Ascending aorta (tissue), 2 donors: ENCODE measurements around the gene NFATC4. TPM values are rescaled to one million over a fixed set of nuclear protein-coding genes. Genes with fewer than 3 reads are reported as not detected.

ENCODE experiments used
- DNase-seq, 2 donors: peaks; one replicate each; pipeline ENCODE4 v3.0.0-alpha.2; 2019; ENCODE audit warnings: low spot score in 2 of 2
- H3K27ac ChIP-seq, 2 donors: fragments of 200-600 bp; sonication (generic); one replicate each; pipeline ENCODE4 v1.5.1; 2016 to 2017; ENCODE audit warnings: mild to moderate bottlenecking in 1 of 2
- H3K27me3 ChIP-seq: fragments of 200-600 bp; sonication (generic); one replicate; pipeline ENCODE4 v1.5.1; 2017
- H3K36me3 ChIP-seq, 2 donors: fragments of 200-600 bp; sonication (generic); one replicate each; pipeline ENCODE4 v1.5.1; 2016
- H3K4me1 ChIP-seq, 2 donors: fragments of 200-600 bp; sonication (generic); one replicate each; pipeline ENCODE4 v1.5.1; 2016 to 2017; ENCODE audit warnings: mild to moderate bottlenecking in 1 of 2
- H3K4me3 ChIP-seq, 2 donors: fragments of 200-600 bp; sonication (generic); one replicate each; pipeline ENCODE4 v1.5.1; 2016 to 2017; ENCODE audit warnings: mild to moderate bottlenecking in 1 of 2
- H3K9me3 ChIP-seq, 2 donors: fragments of 200-600 bp; sonication (generic); one replicate each; pipeline ENCODE4 v1.5.1; 2016
- intact Hi-C: fragments of 100-400 bp; cut with DNase I; formaldehyde crosslinking; loops from one replicate; pipeline ENCODE4 v1.15.1; 2023
- total RNA-seq: library from RNA; depleted of rRNA; stranded (reverse); fragments of >200 nt; gene quantifications from one replicate; pipeline ENCODE4 v1.1.0, GENCODE V29; 2016
- TF ChIP-seq, protein P1 (sequence below), 3 experiments: fragments of 200-600 bp in 2 of 3; fragments of 450-650 bp in 1 of 3; sonication (generic) in 2 of 3; IDR thresholded peaks; one replicate each; pipeline ENCODE4 v1.5.1; 2016 to 2019; ENCODE audit warnings: antibody characterized with exemption in 3 of 3, mild to moderate bottlenecking in 1 of 3, moderate library complexity in 1 of 3

The NFATC4 gene
- total RNA-seq, 1 donor from 2014 or later, result 58.9 TPM

DNA sequence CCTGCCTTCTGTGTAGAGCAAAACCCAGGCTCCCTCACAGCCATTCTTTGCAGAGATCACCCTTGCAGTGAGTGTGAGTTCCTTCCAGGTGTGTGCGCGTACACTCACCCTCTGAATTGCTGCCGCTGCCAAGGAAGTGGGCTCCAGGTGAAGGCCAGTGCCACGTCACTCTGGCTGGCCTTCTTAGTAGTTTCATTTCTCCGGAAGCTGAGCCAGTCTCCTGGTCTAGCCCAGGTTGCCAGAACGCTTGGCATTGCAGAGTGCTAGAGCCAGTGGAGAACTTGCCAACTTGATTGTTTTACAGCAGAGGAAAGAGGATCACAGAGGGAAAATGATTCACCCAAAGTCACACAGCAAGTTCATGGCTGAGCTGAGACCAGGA, 50.5 kb downstream of the NFATC4 start:
- Histone ChIP-seq H3K9me3 (no peaks in the 10 kb centered on the region), H3K27ac (no peak overlapping the region), H3K36me3 (peaks cover 12 to 21% of the 10 kb centered on the region in 2 donors), H3K4me1 (peaks cover 0 to 3% of the 10 kb centered on the region in 2 donors), H3K4me3 (no peak overlapping the region), H3K27me3 (no peaks in the 10 kb centered on the region)
- DNase-seq, result peak in 1 of 2 donors; percentile 63
- intact Hi-C loops, result no loop called here
- TF ChIP-seq, protein P1, sequence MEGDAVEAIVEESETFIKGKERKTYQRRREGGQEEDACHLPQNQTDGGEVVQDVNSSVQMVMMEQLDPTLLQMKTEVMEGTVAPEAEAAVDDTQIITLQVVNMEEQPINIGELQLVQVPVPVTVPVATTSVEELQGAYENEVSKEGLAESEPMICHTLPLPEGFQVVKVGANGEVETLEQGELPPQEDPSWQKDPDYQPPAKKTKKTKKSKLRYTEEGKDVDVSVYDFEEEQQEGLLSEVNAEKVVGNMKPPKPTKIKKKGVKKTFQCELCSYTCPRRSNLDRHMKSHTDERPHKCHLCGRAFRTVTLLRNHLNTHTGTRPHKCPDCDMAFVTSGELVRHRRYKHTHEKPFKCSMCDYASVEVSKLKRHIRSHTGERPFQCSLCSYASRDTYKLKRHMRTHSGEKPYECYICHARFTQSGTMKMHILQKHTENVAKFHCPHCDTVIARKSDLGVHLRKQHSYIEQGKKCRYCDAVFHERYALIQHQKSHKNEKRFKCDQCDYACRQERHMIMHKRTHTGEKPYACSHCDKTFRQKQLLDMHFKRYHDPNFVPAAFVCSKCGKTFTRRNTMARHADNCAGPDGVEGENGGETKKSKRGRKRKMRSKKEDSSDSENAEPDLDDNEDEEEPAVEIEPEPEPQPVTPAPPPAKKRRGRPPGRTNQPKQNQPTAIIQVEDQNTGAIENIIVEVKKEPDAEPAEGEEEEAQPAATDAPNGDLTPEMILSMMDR (IDR thresholded peaks at IDR 0.05), result no peak

DNA sequence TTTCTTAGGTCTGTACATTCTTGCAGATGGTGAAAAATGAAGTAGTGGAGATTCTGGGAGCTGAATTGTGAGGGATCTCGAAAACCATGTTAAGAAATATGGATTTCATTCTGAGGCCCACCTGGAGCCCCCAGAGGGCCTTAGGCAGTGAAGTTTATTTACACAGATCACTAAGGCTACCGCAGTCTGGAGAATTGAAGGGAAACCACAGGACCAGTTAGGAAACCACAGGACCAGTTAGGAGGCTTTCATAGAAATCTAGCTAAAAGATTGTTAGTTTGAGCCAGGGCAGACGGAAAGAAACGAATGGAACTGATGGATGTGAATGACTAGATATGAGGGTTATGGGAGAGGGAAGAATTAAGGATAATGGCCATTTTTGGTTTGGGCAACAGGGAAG, 54.3 kb downstream of the NFATC4 start:
- intact Hi-C loops, result no loop called here
- H3K4me3 ChIP-seq, result no peak overlapping the region
- peaks cover 0 to 3% of the 10 kb centered on the region in 2 donors for H3K4me1 ChIP-seq
- no peak for DNase-seq
- H3K27ac ChIP-seq, result no peak overlapping the region
- no peaks in the 10 kb centered on the region for H3K9me3 ChIP-seq
- no peaks in the 10 kb centered on the region for H3K27me3 ChIP-seq
- no peaks in the 10 kb centered on the region for H3K36me3 ChIP-seq
- TF ChIP-seq, protein P1 (IDR thresholded peaks at IDR 0.05), result no peak

DNA sequence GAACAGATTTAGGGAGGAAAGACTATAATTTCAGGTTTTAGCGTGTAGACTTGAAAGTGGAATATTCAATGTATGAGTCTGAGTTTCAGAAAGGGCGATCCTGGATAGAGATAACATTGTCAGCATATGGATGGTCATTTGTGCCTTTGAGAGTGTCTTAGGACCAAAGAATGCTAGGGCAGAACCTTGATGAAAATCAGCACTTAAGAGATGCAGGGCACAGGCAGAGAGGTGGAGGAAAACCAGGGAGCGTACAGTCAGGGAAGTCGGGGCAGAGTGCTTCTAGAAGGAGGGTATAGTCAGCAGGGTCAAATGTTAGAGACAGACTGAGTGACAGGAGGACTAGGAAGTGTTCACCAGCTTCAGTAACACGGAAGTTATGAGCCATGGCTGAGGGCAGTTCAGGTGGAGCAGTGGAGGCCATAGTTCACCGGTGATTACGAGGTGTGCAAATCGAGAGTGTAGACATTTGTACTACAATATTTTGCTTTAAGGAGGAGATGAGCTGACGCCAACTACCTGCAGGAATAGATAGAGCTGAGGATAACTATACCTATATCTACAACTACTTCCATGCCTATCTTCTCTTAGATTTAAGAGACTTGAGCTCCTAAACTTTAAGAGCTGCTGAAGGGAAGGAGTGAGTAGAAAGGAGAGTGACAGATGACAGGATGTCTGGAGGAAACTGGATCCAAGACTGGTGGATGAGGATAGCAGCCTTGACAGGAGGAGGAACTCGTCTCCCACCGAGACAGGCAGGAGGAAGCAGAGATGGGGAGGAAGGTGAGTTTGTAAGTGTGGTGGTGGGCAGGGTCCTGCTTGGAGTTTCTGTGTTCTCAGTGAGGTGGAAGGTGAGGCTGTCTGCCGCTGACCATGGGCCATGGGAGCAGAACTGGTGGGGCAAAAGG, 55.0 kb downstream of the NFATC4 start:
- Histone ChIP-seq H3K27ac (no peak overlapping the region), H3K9me3 (no peaks in the 10 kb centered on the region), H3K27me3 (no peaks in the 10 kb centered on the region), H3K4me1 (peaks cover 0 to 3% of the 10 kb centered on the region in 2 donors), H3K36me3 (no peaks in the 10 kb centered on the region), H3K4me3 (no peak overlapping the region)
- intact Hi-C loops, result no loop called here
- no peak for DNase-seq
- TF ChIP-seq, protein P1 (IDR thresholded peaks at IDR 0.05), result no peak

DNA sequence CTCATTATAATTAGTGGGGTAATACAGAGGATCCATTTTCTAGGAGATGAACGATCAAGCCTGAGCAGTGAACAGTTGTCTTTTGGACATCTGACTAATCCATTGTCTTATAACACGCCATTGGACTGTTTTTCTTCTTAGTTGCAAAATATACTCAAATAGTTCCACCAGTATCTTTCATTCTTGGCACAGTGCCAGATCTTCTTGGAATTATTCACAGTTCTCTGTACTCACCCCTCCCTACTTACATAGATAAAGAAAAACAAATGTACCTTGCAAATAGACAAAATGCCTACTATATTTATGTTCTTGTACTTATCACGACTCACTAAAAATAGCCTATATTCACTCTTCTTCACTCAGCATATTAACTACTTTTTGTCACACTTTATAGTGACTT, 57.7 kb downstream of the NFATC4 start:
- no peaks in the 10 kb centered on the region for H3K27me3 ChIP-seq
- no peaks in the 10 kb centered on the region for H3K9me3 ChIP-seq
- intact Hi-C loops, result no loop called here
- H3K4me3 ChIP-seq, result no peak overlapping the region
- DNase-seq, result no peak
- H3K36me3 ChIP-seq, result no peaks in the 10 kb centered on the region
- TF ChIP-seq, protein P1 (IDR thresholded peaks at IDR 0.05), result no peak
- peaks cover 0 to 9% of the 10 kb centered on the region in 2 donors for H3K4me1 ChIP-seq
- no peak overlapping the region for H3K27ac ChIP-seq

DNA sequence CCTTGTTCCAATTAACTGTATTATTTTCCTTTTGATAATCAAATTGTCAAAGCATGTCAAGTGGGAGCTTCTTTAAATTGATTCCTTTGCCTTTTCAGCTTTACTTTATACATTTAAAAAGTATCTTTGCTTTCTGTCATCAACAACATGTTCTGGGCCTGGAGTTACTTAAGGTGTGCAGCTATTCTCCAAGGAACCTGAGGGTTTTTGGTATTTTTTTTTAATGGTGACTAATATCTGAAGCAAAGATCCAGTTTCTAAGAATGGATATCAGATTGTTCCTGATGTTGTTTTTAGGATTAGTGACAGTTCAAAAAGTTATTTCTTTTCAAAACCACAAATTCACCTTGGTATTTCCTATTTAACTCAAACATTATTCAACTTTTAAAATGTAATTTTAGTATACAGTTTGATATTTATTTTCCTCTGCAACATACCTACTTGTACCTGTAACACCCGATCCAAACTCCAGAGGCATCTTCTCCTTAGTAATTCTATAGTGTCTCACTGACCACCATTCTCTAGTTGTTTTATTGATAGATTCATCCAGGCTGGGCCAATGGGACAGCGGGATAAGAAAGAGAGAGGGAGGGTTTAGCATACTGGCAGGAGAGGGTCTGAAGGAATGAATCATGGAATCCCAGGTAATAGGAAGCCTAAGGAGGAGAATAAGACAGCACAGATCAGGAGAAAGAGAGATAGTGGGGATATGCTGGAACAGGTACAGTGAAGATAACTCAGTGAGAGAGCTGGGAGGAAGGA, 58.3 kb downstream of the NFATC4 start:
- DNase-seq, result no peak
- intact Hi-C loops, result no loop called here
- H3K4me1 ChIP-seq, result peaks cover 2 to 15% of the 10 kb centered on the region in 2 donors
- H3K27ac ChIP-seq, result no peak overlapping the region
- H3K9me3 ChIP-seq, result no peaks in the 10 kb centered on the region
- H3K36me3 ChIP-seq, result no peaks in the 10 kb centered on the region
- TF ChIP-seq, protein P1 (IDR thresholded peaks at IDR 0.05), result no peak
- no peaks in the 10 kb centered on the region for H3K27me3 ChIP-seq
- no peak overlapping the region for H3K4me3 ChIP-seq
